Measurements from ENCODE around the gene LNPK.

The LNPK gene, protein sequence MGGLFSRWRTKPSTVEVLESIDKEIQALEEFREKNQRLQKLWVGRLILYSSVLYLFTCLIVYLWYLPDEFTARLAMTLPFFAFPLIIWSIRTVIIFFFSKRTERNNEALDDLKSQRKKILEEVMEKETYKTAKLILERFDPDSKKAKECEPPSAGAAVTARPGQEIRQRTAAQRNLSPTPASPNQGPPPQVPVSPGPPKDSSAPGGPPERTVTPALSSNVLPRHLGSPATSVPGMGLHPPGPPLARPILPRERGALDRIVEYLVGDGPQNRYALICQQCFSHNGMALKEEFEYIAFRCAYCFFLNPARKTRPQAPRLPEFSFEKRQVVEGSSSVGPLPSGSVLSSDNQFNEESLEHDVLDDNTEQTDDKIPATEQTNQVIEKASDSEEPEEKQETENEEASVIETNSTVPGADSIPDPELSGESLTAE

GRCh38 chr2:176001916-176002687 lies at the start of gene LNPK:
Gene LNPK (minus strand): TSS chr2:176002267. CDS start chr2:175995584, 6,683 bp downstream.
- H3K27ac ChIP-seq (ENCODE audit: low read length): no peak within 1 kb of the TSS
- peak; percentile 68 for DNase-seq (ENCODE audit: low read depth, low spot score)
- no CpG with 5 or more reads among the region's 57 CpGs for WGBS (ENCODE audit: insufficient coverage, insufficient read length)
- no peaks in the 10 kb centered on the region for H3K9me3 ChIP-seq (ENCODE audit: control insufficient read depth, insufficient read depth, low read length)
- H3K36me3 ChIP-seq (ENCODE audit: control insufficient read depth, insufficient read depth, low read length): no peaks in the 10 kb centered on the region
- H3K4me1 ChIP-seq (ENCODE audit: control insufficient read depth, insufficient read depth, low read length): no peaks in the 10 kb centered on the region
- no peaks in the 10 kb centered on the region for H3K27me3 ChIP-seq (ENCODE audit: control insufficient read depth, insufficient read depth, low read length)
- peak within 1 kb of the TSS; percentile 90 for H3K4me3 ChIP-seq (ENCODE audit: low read length)

DNA sequence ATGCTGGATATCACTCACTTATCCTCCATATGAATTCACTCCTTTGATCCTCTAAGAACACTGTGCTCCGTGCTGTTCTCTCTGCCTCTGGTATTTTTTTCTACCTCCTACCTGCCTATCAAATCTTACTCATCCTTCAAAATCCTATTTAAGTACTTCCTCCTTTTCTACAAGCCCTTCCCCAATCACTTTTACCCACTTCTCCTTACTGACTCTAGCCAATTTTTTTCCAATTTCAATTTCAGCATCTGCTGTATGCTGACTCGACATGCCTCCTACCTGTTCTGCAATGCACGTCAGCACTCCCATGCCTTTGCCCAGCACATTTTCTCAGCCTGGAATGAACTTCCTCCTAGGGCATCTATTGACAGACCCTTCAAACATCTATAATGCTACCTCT lies 37.3 kb upstream of the LNPK start:
- peaks cover 1% of the 10 kb centered on the region; the same call in 1 of the 2 replicates for H3K27me3 ChIP-seq (ENCODE audit: control insufficient read depth, insufficient read depth, low read length)
- no CpG with 5 or more reads among the region's 3 CpGs for WGBS (ENCODE audit: insufficient coverage, insufficient read length)
- H3K27ac ChIP-seq (ENCODE audit: low read length): no peak overlapping the region
- H3K4me3 ChIP-seq (ENCODE audit: low read length): no peak overlapping the region
- no peaks in the 10 kb centered on the region for H3K9me3 ChIP-seq (ENCODE audit: control insufficient read depth, insufficient read depth, low read length)
- H3K36me3 ChIP-seq (ENCODE audit: control insufficient read depth, insufficient read depth, low read length): no peaks in the 10 kb centered on the region
- no peaks in the 10 kb centered on the region for H3K4me1 ChIP-seq (ENCODE audit: control insufficient read depth, insufficient read depth, low read length)
- DNase-seq (ENCODE audit: low read depth, low spot score): no peak

- Histone ChIP-seq H3K9me3 (ENCODE audit: control insufficient read depth, insufficient read depth, low read length) (no peaks in the 10 kb centered on the region), H3K36me3 (ENCODE audit: control insufficient read depth, insufficient read depth, low read length) (no peaks in the 10 kb centered on the region), H3K4me1 (ENCODE audit: control insufficient read depth, insufficient read depth, low read length) (no peaks in the 10 kb centered on the region), H3K27ac (ENCODE audit: low read length) (no peak overlapping the region), H3K27me3 (ENCODE audit: control insufficient read depth, insufficient read depth, low read length) (peaks cover 1% of the 10 kb centered on the region; the same call in 1 of the 2 replicates), H3K4me3 (ENCODE audit: low read length) (no peak overlapping the region)
- DNase-seq (ENCODE audit: low read depth, low spot score): no peak
- WGBS (ENCODE audit: insufficient coverage, insufficient read length): no CpG with 5 or more reads among the region's 2 CpGs
These were observed 36.6 kb upstream of the LNPK start for GRCh38 chr2:176038694-176039093.

DNA sequence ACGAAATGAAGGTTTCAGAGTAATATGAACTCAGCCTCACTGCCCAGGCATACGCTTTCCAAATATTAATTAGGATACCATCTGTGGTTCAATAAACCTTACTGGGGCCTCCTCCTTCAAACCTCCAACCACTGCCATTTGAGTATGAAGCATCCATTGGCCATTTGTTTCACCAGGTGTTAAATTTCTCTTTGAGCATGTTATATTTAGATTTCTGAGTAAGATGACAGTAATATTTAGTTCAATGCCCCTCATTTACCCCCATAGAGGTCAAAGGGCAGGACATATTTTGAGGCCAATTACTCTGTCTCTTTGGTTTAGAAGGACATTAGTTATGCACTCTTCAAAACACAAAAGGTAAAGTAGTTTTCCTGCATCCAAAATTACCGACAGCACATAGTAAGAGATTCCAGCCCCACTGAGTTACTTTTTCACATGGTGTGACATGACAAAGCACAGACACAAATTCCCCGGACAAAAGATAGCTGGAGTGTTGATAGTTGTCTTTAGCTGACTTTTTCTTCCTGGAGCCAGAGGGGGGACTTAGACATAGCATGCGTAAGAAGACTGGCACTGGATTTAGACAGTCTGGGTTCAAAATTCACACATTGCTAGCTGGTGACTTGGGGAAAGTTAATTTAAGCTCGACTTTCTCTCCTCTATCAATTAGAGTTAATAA lies 33.1 kb upstream of the LNPK start:
- Histone ChIP-seq H3K4me1 (ENCODE audit: control insufficient read depth, insufficient read depth, low read length) (no peaks in the 10 kb centered on the region), H3K4me3 (ENCODE audit: low read length) (no peak overlapping the region), H3K36me3 (ENCODE audit: control insufficient read depth, insufficient read depth, low read length) (no peaks in the 10 kb centered on the region), H3K27ac (ENCODE audit: low read length) (no peak overlapping the region), H3K9me3 (ENCODE audit: control insufficient read depth, insufficient read depth, low read length) (no peaks in the 10 kb centered on the region), H3K27me3 (ENCODE audit: control insufficient read depth, insufficient read depth, low read length) (peaks cover 1% of the 10 kb centered on the region; the same call in 1 of the 2 replicates)
- no CpG with 5 or more reads among the region's 6 CpGs for WGBS (ENCODE audit: insufficient coverage, insufficient read length)
- no peak for DNase-seq (ENCODE audit: low read depth, low spot score)

DNA sequence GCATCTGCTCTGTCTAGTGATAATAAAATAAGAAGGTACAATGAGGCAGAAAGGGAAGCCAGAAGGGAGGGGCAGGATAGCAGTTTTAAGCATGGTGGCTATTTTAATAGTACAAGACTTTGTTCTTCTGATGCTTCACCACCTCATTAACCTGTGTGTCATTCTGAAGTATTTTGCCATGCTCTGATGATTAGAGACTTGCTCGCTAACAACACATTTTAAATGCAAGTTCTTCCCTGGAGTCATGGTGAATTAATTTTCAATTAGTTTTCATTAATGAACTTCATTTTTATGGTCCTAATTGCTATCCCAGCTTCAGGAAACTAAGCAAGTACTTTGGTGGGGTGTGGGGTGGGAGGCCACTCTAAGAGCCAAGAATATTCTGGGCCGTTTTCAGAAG lies 25.7 kb upstream of the LNPK start:
- no CpG with 5 or more reads among the region's 2 CpGs for WGBS (ENCODE audit: insufficient coverage, insufficient read length)
- no peaks in the 10 kb centered on the region for H3K9me3 ChIP-seq (ENCODE audit: control insufficient read depth, insufficient read depth, low read length)
- no peaks in the 10 kb centered on the region for H3K27me3 ChIP-seq (ENCODE audit: control insufficient read depth, insufficient read depth, low read length)
- no peak for DNase-seq (ENCODE audit: low read depth, low spot score)
- no peaks in the 10 kb centered on the region for H3K4me1 ChIP-seq (ENCODE audit: control insufficient read depth, insufficient read depth, low read length)
- no peaks in the 10 kb centered on the region for H3K36me3 ChIP-seq (ENCODE audit: control insufficient read depth, insufficient read depth, low read length)
- no peak overlapping the region for H3K4me3 ChIP-seq (ENCODE audit: low read length)
- H3K27ac ChIP-seq (ENCODE audit: low read length): no peak overlapping the region

GRCh38 chr2:176025932-176026331 lies 23.9 kb upstream of the LNPK start:
- Histone ChIP-seq H3K9me3 (ENCODE audit: control insufficient read depth, insufficient read depth, low read length) (no peaks in the 10 kb centered on the region), H3K27ac (ENCODE audit: low read length) (no peak overlapping the region), H3K4me3 (ENCODE audit: low read length) (no peak overlapping the region), H3K27me3 (ENCODE audit: control insufficient read depth, insufficient read depth, low read length) (no peaks in the 10 kb centered on the region), H3K36me3 (ENCODE audit: control insufficient read depth, insufficient read depth, low read length) (no peaks in the 10 kb centered on the region), H3K4me1 (ENCODE audit: control insufficient read depth, insufficient read depth, low read length) (no peaks in the 10 kb centered on the region)
- no CpG with 5 or more reads among the region's 4 CpGs for WGBS (ENCODE audit: insufficient coverage, insufficient read length)
- no peak for DNase-seq (ENCODE audit: low read depth, low spot score)

- no peak overlapping the region for H3K4me3 ChIP-seq (ENCODE audit: low read length)
- no peaks in the 10 kb centered on the region for H3K9me3 ChIP-seq (ENCODE audit: control insufficient read depth, insufficient read depth, low read length)
- no peaks in the 10 kb centered on the region for H3K27me3 ChIP-seq (ENCODE audit: control insufficient read depth, insufficient read depth, low read length)
- DNase-seq (ENCODE audit: low read depth, low spot score): no peak
- no CpG with 5 or more reads among the region's 2 CpGs for WGBS (ENCODE audit: insufficient coverage, insufficient read length)
- H3K27ac ChIP-seq (ENCODE audit: low read length): no peak overlapping the region
- H3K4me1 ChIP-seq (ENCODE audit: control insufficient read depth, insufficient read depth, low read length): no peaks in the 10 kb centered on the region
- no peaks in the 10 kb centered on the region for H3K36me3 ChIP-seq (ENCODE audit: control insufficient read depth, insufficient read depth, low read length)
These were observed 22.0 kb upstream of the LNPK start for GRCh38 chr2:176024083-176024482.

- Histone ChIP-seq H3K4me1 (ENCODE audit: control insufficient read depth, insufficient read depth, low read length) (no peaks in the 10 kb centered on the region), H3K4me3 (ENCODE audit: low read length) (no peak overlapping the region), H3K27me3 (ENCODE audit: control insufficient read depth, insufficient read depth, low read length) (no peaks in the 10 kb centered on the region), H3K9me3 (ENCODE audit: control insufficient read depth, insufficient read depth, low read length) (no peaks in the 10 kb centered on the region), H3K36me3 (ENCODE audit: control insufficient read depth, insufficient read depth, low read length) (no peaks in the 10 kb centered on the region), H3K27ac (ENCODE audit: low read length) (no peak overlapping the region)
- no CpG with 5 or more reads among the region's 1 CpG for WGBS (ENCODE audit: insufficient coverage, insufficient read length)
- no peak for DNase-seq (ENCODE audit: low read depth, low spot score)
These were observed 20.0 kb upstream of the LNPK start for GRCh38 chr2:176022048-176022447.

DNA sequence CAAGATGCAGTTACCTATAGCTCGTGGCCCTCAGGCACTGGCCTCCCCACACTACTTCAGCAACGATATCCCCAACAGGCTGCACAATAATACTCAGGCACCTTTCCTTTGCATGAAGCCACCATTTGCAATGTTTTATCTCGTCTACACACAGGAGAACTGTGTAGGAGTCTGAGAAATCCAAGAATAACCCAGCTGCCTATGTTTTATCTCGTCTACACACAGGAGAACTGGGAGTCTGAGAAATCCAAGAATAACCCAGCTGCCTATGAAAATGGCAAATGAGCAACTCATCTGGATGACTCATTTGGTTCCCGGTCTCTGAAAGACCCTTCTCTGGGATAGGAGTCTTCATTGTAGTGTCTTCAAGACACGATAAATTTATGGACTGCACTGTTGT lies 18.3 kb upstream of the LNPK start:
- Histone ChIP-seq H3K27ac (ENCODE audit: low read length) (no peak overlapping the region), H3K4me3 (ENCODE audit: low read length) (no peak overlapping the region), H3K9me3 (ENCODE audit: control insufficient read depth, insufficient read depth, low read length) (no peaks in the 10 kb centered on the region), H3K4me1 (ENCODE audit: control insufficient read depth, insufficient read depth, low read length) (no peaks in the 10 kb centered on the region), H3K36me3 (ENCODE audit: control insufficient read depth, insufficient read depth, low read length) (no peaks in the 10 kb centered on the region), H3K27me3 (ENCODE audit: control insufficient read depth, insufficient read depth, low read length) (no peaks in the 10 kb centered on the region)
- no CpG with 5 or more reads among the region's 6 CpGs for WGBS (ENCODE audit: insufficient coverage, insufficient read length)
- DNase-seq (ENCODE audit: low read depth, low spot score): no peak

- Histone ChIP-seq H3K4me1 (ENCODE audit: control insufficient read depth, insufficient read depth, low read length) (no peaks in the 10 kb centered on the region), H3K36me3 (ENCODE audit: control insufficient read depth, insufficient read depth, low read length) (no peaks in the 10 kb centered on the region), H3K9me3 (ENCODE audit: control insufficient read depth, insufficient read depth, low read length) (no peaks in the 10 kb centered on the region), H3K4me3 (ENCODE audit: low read length) (no peak overlapping the region), H3K27ac (ENCODE audit: low read length) (no peak overlapping the region), H3K27me3 (ENCODE audit: control insufficient read depth, insufficient read depth, low read length) (no peaks in the 10 kb centered on the region)
- no CpG with 5 or more reads among the region's 1 CpG for WGBS (ENCODE audit: insufficient coverage, insufficient read length)
- DNase-seq (ENCODE audit: low read depth, low spot score): no peak
These were observed 16.6 kb upstream of the LNPK start for GRCh38 chr2:176018708-176019107.

Measured in iPS DF 6.9 (cell line).